B cell (primary cell): Measurements from ENCODE around the gene DNAJB6. TPM values are rescaled to one million over a fixed set of nuclear protein-coding genes. Genes with fewer than 3 reads are reported as not detected.

ENCODE experiments used
- ATAC-seq: fragments of 200-7000 bp; cut with Tn5 transposase; one replicate; pipeline ENCODE4 v1.10.0; 2021; ENCODE audit warnings: low read depth, mild to moderate bottlenecking, moderate number of reproducible peaks, moderate library complexity
- CTCF ChIA-PET: fragments of 350-600 bp; sonication (Branson Sonifier 250); formaldehyde crosslinking; loops from one replicate; lab custom pipeline; 2021; ENCODE audit warnings: antibody characterized with exemption, inconsistent platforms; lab: Charles Lee
- POLR2A ChIA-PET: fragments of 350-600 bp; sonication (Branson Sonifier 250); formaldehyde crosslinking; loops from one replicate; lab custom pipeline; 2021; ENCODE audit warnings: antibody characterized with exemption; lab: Charles Lee
- DNase-seq: peaks from one replicate; pipeline ENCODE4 v3.0.0; 2013
- H2AFZ ChIP-seq: 2 replicates; pipeline ENCODE4 v1.6.1; 2012; ENCODE audit warnings: mild to moderate bottlenecking, low read depth, low read length; ENCODE audit not compliant: insufficient read depth, poor library complexity, severe bottlenecking
- H3K27ac ChIP-seq, 2 donors: 1 replicate in 1 of 2; 2 replicates in 1 of 2; pipeline ENCODE4 v1.5.1; 2012 to 2013; ENCODE audit warnings: low read length in 2 of 2, mild to moderate bottlenecking in 2 of 2, moderate library complexity in 1 of 2
- H3K27me3 ChIP-seq, 4 experiments: fragments of 200-600 bp in 1 of 4; sonication (generic) in 1 of 4; replicated peaks in 1 of 4; 1 replicate in 2 of 4; 2 replicates in 2 of 4; pipeline versions ENCODE4 v1.6.1 to v1.7.0; 2013 to 2016; ENCODE audit warnings: low read length in 3 of 4, mild to moderate bottlenecking in 2 of 4, mixed read lengths in 1 of 4, moderate library complexity in 1 of 4; ENCODE audit not compliant: insufficient read depth in 4 of 4, control insufficient read depth in 3 of 4; ENCODE audit errors: control extremely low read depth in 1 of 4
- H3K36me3 ChIP-seq, 2 experiments: replicated peaks in 1 of 2; 1 replicate in 1 of 2; 2 replicates in 1 of 2; pipeline versions ENCODE4 v1.6.1 to v1.7.1; 2013; ENCODE audit warnings: low read length in 1 of 2; ENCODE audit not compliant: insufficient read depth in 2 of 2, control insufficient read depth in 1 of 2; ENCODE audit errors: control extremely low read depth in 1 of 2, extremely low read depth in 1 of 2
- H3K4me1 ChIP-seq, 2 donors: fragments of 200-600 bp in 1 of 2; sonication (generic) in 1 of 2; 1 replicate in 1 of 2; 2 replicates in 1 of 2; pipeline versions ENCODE4 v1.5.1 to v1.6.1; 2013 to 2017; ENCODE audit warnings: low read length in 2 of 2; ENCODE audit not compliant: control insufficient read depth in 2 of 2, insufficient read depth in 2 of 2
- H3K4me2 ChIP-seq: replicated peaks from 2 replicates; pipeline ENCODE3; 2012; ENCODE audit warnings: mild to moderate bottlenecking, low read depth, low read length; ENCODE audit not compliant: poor library complexity, severe bottlenecking
- H3K4me3 ChIP-seq, 5 experiments: fragments of 200-600 bp in 1 of 5; sonication (generic) in 1 of 5; 1 replicate in 3 of 5; 2 replicates in 2 of 5; pipeline versions ENCODE4 v1.5.1 to v1.7.0; 2011 to 2016; ENCODE audit warnings: low read length in 4 of 5, mild to moderate bottlenecking in 4 of 5, low read depth in 2 of 5, control low read depth in 1 of 5, moderate library complexity in 1 of 5; ENCODE audit not compliant: insufficient read depth in 1 of 5; ENCODE audit errors: control extremely low read depth in 1 of 5, extremely low read depth in 1 of 5
- H3K79me2 ChIP-seq: fragments of 200-600 bp; sonication (generic); one replicate; pipeline ENCODE4 v1.6.0; 2016; ENCODE audit warnings: low read length; ENCODE audit not compliant: control insufficient read depth, insufficient read depth
- H3K9ac ChIP-seq: fragments of 200-600 bp; sonication (generic); 2 replicates; pipeline ENCODE4 v1.6.1; 2017; ENCODE audit warnings: mild to moderate bottlenecking, low read length, moderate library complexity
- H3K9me3 ChIP-seq, 3 donors: one replicate each; pipeline versions ENCODE4 v1.6.1 to v1.7.1; 2013; ENCODE audit warnings: low read length in 2 of 3; ENCODE audit not compliant: control insufficient read depth in 2 of 3, insufficient read depth in 1 of 3; ENCODE audit errors: control extremely low read depth in 1 of 3
- H4K20me1 ChIP-seq: 2 replicates; pipeline ENCODE4 v1.6.0; 2012; ENCODE audit warnings: mild to moderate bottlenecking, low read length; ENCODE audit not compliant: insufficient read depth, control insufficient read depth, poor library complexity, severe bottlenecking
- H3K27ac Mint-ChIP-seq: one replicate; pipeline ENCODE4 v1.8.0; 2021; ENCODE audit warnings: mixed read lengths
- H3K27me3 Mint-ChIP-seq: one replicate; pipeline ENCODE4 v1.8.0; 2021; ENCODE audit warnings: mixed read lengths
- H3K4me1 Mint-ChIP-seq: one replicate; pipeline ENCODE4 v1.8.0; 2021; ENCODE audit warnings: mixed read lengths
- H3K4me3 Mint-ChIP-seq: one replicate; pipeline ENCODE4 v1.8.0; 2021; ENCODE audit warnings: mixed read lengths
- H3K9me3 Mint-ChIP-seq: one replicate; pipeline ENCODE4 v1.8.0; 2022; ENCODE audit warnings: mixed read lengths; ENCODE audit not compliant: insufficient read depth
- CTCF ChIP-seq: fragments of 200-600 bp; IDR thresholded peaks from one replicate; pipeline ENCODE4 v1.8.0; 2022; ENCODE audit warnings: antibody characterized with exemption, mild to moderate bottlenecking
- EZH2 ChIP-seq: IDR thresholded peaks from 2 replicates; pipeline ENCODE4 v1.6.1; 2012; ENCODE audit warnings: borderline replicate concordance, low read depth, mild to moderate bottlenecking, moderate library complexity, low read length; ENCODE audit not compliant: insufficient read depth, poor library complexity, severe bottlenecking
- WGBS: methylation state at CpG from one replicate; pipeline ENCODE4 v1.1.5; 2013; ENCODE audit warnings: missing lambda C conversion rate; ENCODE audit not compliant: insufficient coverage; 5-methylcytosine and 5-hydroxymethylcytosine counted together
- intact Hi-C: fragments of 100-400 bp; cut with micrococcal nuclease; formaldehyde crosslinking; loops from one replicate; pipeline ENCODE4 v1.10.0; 2022
- polyA plus RNA-seq: library from polyadenylated mRNA; depleted of rRNA; stranded (reverse); fragments of >200 nt; gene quantifications from 2 replicates; pipeline ENCODE4 v1.2.3, GENCODE V29; 2012
- total RNA-seq, 2 donors: library from RNA; stranded (reverse); fragments of 120-200 nt in 1 of 2; gene quantifications; 1 replicate in 1 of 2; 2 replicates in 1 of 2; pipeline versions ENCODE4 v1.2.3 to v1.2.4, GENCODE V29; 2013 to 2022

DNAJB6 gene
- total and polyA plus RNA-seq, 2 donors (not counting 1 experiment from before 2014, with no cell fraction given): 22.4 to 116 TPM

- TF ChIP-seq EZH2 (no peak), CTCF (no peak)
- H3K4me1 Mint-ChIP-seq: peaks cover 20% of the 10 kb centered on the region
- DNase-seq (no peak), ATAC-seq (no peak)
- ChIA-PET CTCF (interaction anchor here (1.6 kb wide), 1 partner anchor 38 kb away, joined by 5 read pairs; no protein-coding TSS in a partner anchor), POLR2A (interaction anchor here (0.7 kb wide), 1 partner anchor 20 kb away, joined by 3 read pairs; no protein-coding TSS in a partner anchor)
- Histone ChIP-seq H3K36me3 (no peaks in the 10 kb centered on the region), H3K79me2 (no peaks in the 10 kb centered on the region), H3K27ac (peak overlapping the region; percentile 10 to 22), H3K9me3 (no peaks in the 10 kb centered on the region), H3K4me3 (peak overlapping the region in 3 of 5 experiments; percentile 21 to 49 (median 45)), H3K4me1 (peaks cover 13 to 18% of the 10 kb centered on the region in 2 donors), H3K27me3 (peaks cover 0 to 4% (median 0%) of the 10 kb centered on the region in 4 experiments), H3K9ac (peak overlapping the region; percentile 46), H4K20me1 (no peaks in the 10 kb centered on the region), H2AFZ (peak overlapping the region; percentile 47), H3K4me2 (peak overlapping the region; percentile 72)
- H3K9me3 Mint-ChIP-seq: no peaks in the 10 kb centered on the region
- 48% methylated on average over 10 of the region's 10 CpGs for WGBS
- H3K4me3 Mint-ChIP-seq: peak overlapping the region; percentile 56
- H3K27me3 Mint-ChIP-seq: peaks cover 4% of the 10 kb centered on the region
- peak overlapping the region; percentile 68 for H3K27ac Mint-ChIP-seq
- intact Hi-C loops: loop anchor here (1.0 kb wide), 1 partner anchor 39 kb away; no protein-coding TSS in a partner anchor
These were observed 35.1 kb upstream of the DNAJB6 start for GRCh38 chr7:157301610-157302120.
